Heart left ventricle (tissue), 16 donors: ENCODE results near the gene HMCN2. TPM values are rescaled to one million over a fixed set of nuclear protein-coding genes. Genes with fewer than 3 reads are reported as not detected.

Experiments
- ATAC-seq, 4 donors: fragments of 200-7000 bp; cut with Tn5 transposase; one replicate each; pipeline ENCODE4 v1.9.1; 2020 to 2022; ENCODE audit warnings: moderate library complexity in 4 of 4, mild to moderate bottlenecking in 3 of 4, moderate number of reproducible peaks in 1 of 4
- DNase-seq, 5 donors: peaks; one replicate each; pipeline ENCODE4 v3.0.0-alpha.2; 2020
- H3K27ac ChIP-seq, 12 donors: fragments of 200-600 bp; sonication (generic) in 4 of 12; one replicate each; pipeline versions ENCODE4 v1.5.0 to v1.8.0; 2016 to 2022; ENCODE audit warnings: mild to moderate bottlenecking in 2 of 12
- H3K27me3 ChIP-seq, 9 donors: fragments of 200-600 bp; sonication (generic) in 2 of 9; one replicate each; pipeline versions ENCODE4 v1.5.1 to v1.8.0; 2016 to 2022; ENCODE audit warnings: mild to moderate bottlenecking in 3 of 9
- H3K36me3 ChIP-seq, 9 donors: fragments of 200-600 bp; sonication (generic) in 2 of 9; one replicate each; pipeline versions ENCODE4 v1.5.0 to v1.8.0; 2018 to 2022; ENCODE audit warnings: mild to moderate bottlenecking in 2 of 9
- H3K4me1 ChIP-seq, 12 donors: fragments of 200-600 bp; sonication (generic) in 4 of 12; one replicate each; pipeline versions ENCODE4 v1.5.0 to v1.8.0; 2016 to 2022; ENCODE audit warnings: mild to moderate bottlenecking in 3 of 12
- H3K4me3 ChIP-seq, 12 donors: fragments of 200-600 bp; sonication (generic) in 4 of 12; one replicate each; pipeline versions ENCODE4 v1.5.0 to v1.8.0; 2017 to 2022; ENCODE audit warnings: mild to moderate bottlenecking in 9 of 12, moderate library complexity in 4 of 12
- H3K9me3 ChIP-seq, 12 donors: fragments of 200-600 bp; sonication (generic) in 4 of 12; one replicate each; pipeline versions ENCODE4 v1.5.0 to v1.8.0; 2016 to 2022; ENCODE audit warnings: mild to moderate bottlenecking in 1 of 12
- POLR2A ChIP-seq, 2 donors: fragments of 450-650 bp; IDR thresholded peaks; one replicate each; pipeline ENCODE4 v1.6.1; 2017; ENCODE audit warnings: antibody characterized with exemption in 2 of 2, mild to moderate bottlenecking in 2 of 2, moderate library complexity in 2 of 2
- WGBS, 4 donors: extraction: QIAGEN DNeasy Blood & Tissue Kit in 2 of 4; methylation state at CpG; one replicate each; pipeline versions ENCODE4 v1.1.5 to v1.1.7; 2013 to 2018; 5-methylcytosine and 5-hydroxymethylcytosine counted together
- intact Hi-C, 10 donors: fragments of 100-400 bp; cut with DNase I; formaldehyde crosslinking; loops; one replicate each; pipeline versions ENCODE4 v1.11.1 to v1.14.2; 2022
- polyA plus RNA-seq, 2 donors: library from polyadenylated mRNA; stranded (reverse); fragments of 200-250 nt; gene quantifications; one replicate each; pipeline ENCODE4 v1.2.3, GENCODE V29; 2013
- total RNA-seq, 9 donors: library from RNA; depleted of rRNA in 2 of 9; stranded (reverse); fragments of >200 nt in 2 of 9; fragmentation: NEBNext Ultra II Directional in 3 of 9; extraction: Animal tissue kit (Norgen Biotek cat#: 25700) in 3 of 9; gene quantifications; one replicate each; pipeline versions ENCODE4 v1.1.0 to v1.2.4, GENCODE V29; 2016 to 2023
- TF ChIP-seq, protein P1 (sequence below), 12 donors: fragments of 200-600 bp; sonication (generic) in 4 of 12; IDR thresholded peaks; one replicate each; pipeline versions ENCODE4 v1.5.0 to v1.8.0; 2018 to 2022; ENCODE audit warnings: antibody characterized with exemption in 12 of 12, mild to moderate bottlenecking in 5 of 12
- donor health status: ischemic (EF 13 %, LVEDD 7.1; RV severe dilation, severe dysfunction).
- donor health status: healthy with polysubstance abuse.
- donor health status: DM: no; HTN: yes; CAD: no.
- donor health status: DM: no; HTN: no; CAD: no.
- donor health status: ischemic (EF 25% LVEDD 6.9; RV normal size, moderate dysfunction).
- donor health status: ischemic (EF 25% LVEDD 5.7; RV mildly dilated, moderate dysfunction).
- donor health status: healthy.
- donor health status: DM: yes; HTN: yes; CAD: no.
- donor health status: ischemic (EF 35%, LVEDD 5.7; RV mildly dilated, moderate dysfunction).
- donor health status: nonischemic (EF 11% LVEDD 7.7; RV severe dilation, severe dysfunction).
- donor health status: DM: yes; HTN: yes; CAD: no.
- donor health status: PGD.
- donor health status: ischemic (EF 29% LVEDD 5.4; RV normal size, mild dysfunction).
- donor health status: nonischemic (EF 23%, LVEDD 6.1; RV moderate dilation, normal function).

The HMCN2 gene
- total and polyA plus RNA-seq, 11 donors, result 2.3 to 10.4 (median 4.3) TPM

- 86 to 90% (median 89%) methylated on average over 20 of the region's 20 CpGs for WGBS, 4 donors
- no peaks in the 10 kb centered on the region for H3K4me1 ChIP-seq
- no peak overlapping the region for H3K4me3 ChIP-seq
- DNase-seq, result no peak
- no peak overlapping the region for H3K27ac ChIP-seq
- H3K27me3 ChIP-seq, result no peaks in the 10 kb centered on the region
- intact Hi-C loops, result no loop called here
- H3K9me3 ChIP-seq, result no peaks in the 10 kb centered on the region
- H3K36me3 ChIP-seq, result peaks cover 0 to 8% (median 0%) of the 10 kb centered on the region in 9 donors
- ATAC-seq, result no peak
- TF ChIP-seq, protein P1, sequence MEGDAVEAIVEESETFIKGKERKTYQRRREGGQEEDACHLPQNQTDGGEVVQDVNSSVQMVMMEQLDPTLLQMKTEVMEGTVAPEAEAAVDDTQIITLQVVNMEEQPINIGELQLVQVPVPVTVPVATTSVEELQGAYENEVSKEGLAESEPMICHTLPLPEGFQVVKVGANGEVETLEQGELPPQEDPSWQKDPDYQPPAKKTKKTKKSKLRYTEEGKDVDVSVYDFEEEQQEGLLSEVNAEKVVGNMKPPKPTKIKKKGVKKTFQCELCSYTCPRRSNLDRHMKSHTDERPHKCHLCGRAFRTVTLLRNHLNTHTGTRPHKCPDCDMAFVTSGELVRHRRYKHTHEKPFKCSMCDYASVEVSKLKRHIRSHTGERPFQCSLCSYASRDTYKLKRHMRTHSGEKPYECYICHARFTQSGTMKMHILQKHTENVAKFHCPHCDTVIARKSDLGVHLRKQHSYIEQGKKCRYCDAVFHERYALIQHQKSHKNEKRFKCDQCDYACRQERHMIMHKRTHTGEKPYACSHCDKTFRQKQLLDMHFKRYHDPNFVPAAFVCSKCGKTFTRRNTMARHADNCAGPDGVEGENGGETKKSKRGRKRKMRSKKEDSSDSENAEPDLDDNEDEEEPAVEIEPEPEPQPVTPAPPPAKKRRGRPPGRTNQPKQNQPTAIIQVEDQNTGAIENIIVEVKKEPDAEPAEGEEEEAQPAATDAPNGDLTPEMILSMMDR (IDR thresholded peaks at IDR 0.05), result no peak
- no peak for TF ChIP-seq POLR2A (IDR thresholded peaks at IDR 0.05)
Observed at GRCh38 chr9:130378875-130379648, 113.5 kb downstream of the HMCN2 start.

- peaks cover 0 to 8% (median 0%) of the 10 kb centered on the region in 9 donors for H3K36me3 ChIP-seq
- no peaks in the 10 kb centered on the region for H3K27me3 ChIP-seq
- H3K4me3 ChIP-seq, result no peak overlapping the region
- H3K27ac ChIP-seq, result no peak overlapping the region
- no peaks in the 10 kb centered on the region for H3K9me3 ChIP-seq
- H3K4me1 ChIP-seq, result no peaks in the 10 kb centered on the region
- WGBS, 4 donors, result 67 to 72% (median 68%) methylated on average over 5 of the region's 5 CpGs
- no peak for TF ChIP-seq POLR2A (IDR thresholded peaks at IDR 0.05)
- TF ChIP-seq, protein P1 (IDR thresholded peaks at IDR 0.05), result no peak
- intact Hi-C loops, result no loop called here
- DNase-seq (no peak), ATAC-seq (no peak)
Observed at GRCh38 chr9:130379649-130379970, 114.0 kb downstream of the HMCN2 start.

DNA sequence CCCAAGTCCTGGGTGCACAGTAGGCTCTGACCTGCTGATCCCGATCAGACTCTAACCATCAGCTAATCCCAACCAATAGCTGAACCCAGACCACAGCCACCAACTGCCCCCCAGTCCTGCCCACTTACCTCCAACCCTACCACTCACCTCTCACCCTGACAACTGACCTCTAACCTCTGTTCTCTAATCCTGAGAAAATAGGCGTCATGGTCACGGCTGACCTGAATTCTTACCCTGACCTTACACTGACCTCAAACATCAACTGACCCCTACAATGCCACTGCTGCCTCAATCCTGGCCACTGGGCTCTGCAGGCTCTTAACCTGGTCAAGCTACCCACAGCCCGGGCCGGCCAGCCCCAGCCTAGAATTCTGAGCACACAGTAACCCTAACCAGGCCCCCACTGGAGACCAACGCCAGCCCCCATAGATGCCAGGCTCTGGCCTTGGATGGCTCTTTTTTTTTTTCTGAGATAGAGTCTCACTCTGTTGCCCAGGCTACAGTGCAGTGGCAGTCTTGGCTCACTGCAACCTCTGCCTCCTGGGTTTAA lies 115.4 kb downstream of the HMCN2 start:
- Histone ChIP-seq H3K27me3 (no peaks in the 10 kb centered on the region), H3K27ac (no peak overlapping the region), H3K4me3 (no peak overlapping the region), H3K9me3 (no peaks in the 10 kb centered on the region), H3K36me3 (peaks cover 0 to 2% (median 0%) of the 10 kb centered on the region in 9 donors), H3K4me1 (no peaks in the 10 kb centered on the region)
- intact Hi-C loops, result no loop called here
- WGBS, 4 donors, result 78 to 87% (median 82%) methylated on average over 6 of the region's 6 CpGs
- no peak for ATAC-seq
- no peak for DNase-seq
- TF ChIP-seq, protein P1 (IDR thresholded peaks at IDR 0.05), result no peak

- no peaks in the 10 kb centered on the region for H3K27me3 ChIP-seq
- no peaks in the 10 kb centered on the region for H3K4me1 ChIP-seq
- H3K4me3 ChIP-seq, result no peak overlapping the region
- peaks cover 0 to 2% (median 0%) of the 10 kb centered on the region in 9 donors for H3K36me3 ChIP-seq
- no peak for TF ChIP-seq POLR2A (IDR thresholded peaks at IDR 0.05)
- TF ChIP-seq, protein P1 (IDR thresholded peaks at IDR 0.05), result no peak
- no peaks in the 10 kb centered on the region for H3K9me3 ChIP-seq
- no peak overlapping the region for H3K27ac ChIP-seq
- intact Hi-C loops, result no loop called here
- 90 to 94% (median 90%) methylated on average over 5 to 8 of the region's 8 CpGs; no CpG with 5 or more reads in 1 of the 4 donors for WGBS, 4 donors
- ATAC-seq, result no peak
- no peak for DNase-seq
Observed at GRCh38 chr9:130381660-130382059, 116.1 kb downstream of the HMCN2 start.
